Caco-2 (cell line): Measurements from ENCODE around the gene ANK3. TPM values are rescaled to one million over a fixed set of nuclear protein-coding genes. Genes with fewer than 3 reads are reported as not detected.

Source experiments
- BruUV-seq: library from RNA; stranded (reverse); fragments of 400-500 nt; replicated peaks from 2 replicates; lab custom pipeline; 2021; lab: Mats Ljungman, UMichigan
- CTCF ChIA-PET: fragments of 300-600 bp; sonication (Branson Sonifier 250); formaldehyde crosslinking; loops from one replicate; lab custom pipeline; 2022; ENCODE audit warnings: antibody characterized with exemption; lab: Charles Lee
- POLR2A ChIA-PET: fragments of 300-600 bp; sonication (Branson Sonifier 250); formaldehyde crosslinking; loops from one replicate; lab custom pipeline; 2022; ENCODE audit warnings: antibody characterized with exemption; lab: Charles Lee
- DNase-seq, 2 experiments: peaks; one replicate each; pipeline versions ENCODE4 v3.0.0 to v3.0.0-alpha.2; 2020 to 2022
- H3K27me3 ChIP-seq: replicated peaks from 2 replicates; pipeline ENCODE4 v1.6.0; 2011; ENCODE audit warnings: low read length; ENCODE audit not compliant: control insufficient read depth, insufficient read depth
- H3K36me3 ChIP-seq: 2 replicates; pipeline ENCODE4 v1.5.1; 2011; ENCODE audit warnings: low read length; ENCODE audit not compliant: control insufficient read depth, insufficient read depth
- H3K4me1 ChIP-seq: fragments of 250-450 bp; sonication (Bioruptor Pico); 2 replicates; pipeline ENCODE4 v1.5.1; 2020; ENCODE audit warnings: mild to moderate bottlenecking
- H3K4me3 ChIP-seq: 2 replicates; pipeline ENCODE4 v1.5.1; 2011; ENCODE audit warnings: low read depth, mild to moderate bottlenecking, control low read depth, low read length
- H3K9me3 ChIP-seq: fragments of 250-450 bp; sonication (Bioruptor Pico); 2 replicates; pipeline ENCODE4 v1.5.1; 2020; ENCODE audit warnings: mild to moderate bottlenecking, moderate library complexity
- H3K27ac Mint-ChIP-seq: one replicate; pipeline ENCODE4 v1.8.0; 2022; ENCODE audit warnings: mixed read lengths; ENCODE audit not compliant: unreplicated experiment
- H3K27me3 Mint-ChIP-seq: one replicate; pipeline ENCODE4 v1.8.0; 2022; ENCODE audit warnings: mixed read lengths; ENCODE audit not compliant: insufficient read depth, unreplicated experiment
- H3K36me3 Mint-ChIP-seq: one replicate; pipeline ENCODE4 v1.8.0; 2022; ENCODE audit warnings: mild to moderate bottlenecking, mixed read lengths; ENCODE audit not compliant: insufficient read depth, unreplicated experiment
- H3K4me1 Mint-ChIP-seq: one replicate; pipeline ENCODE4 v1.8.0; 2022; ENCODE audit warnings: low read depth, mixed read lengths; ENCODE audit not compliant: unreplicated experiment
- H3K4me3 Mint-ChIP-seq: one replicate; pipeline ENCODE4 v1.8.0; 2022; ENCODE audit warnings: mild to moderate bottlenecking, moderate library complexity, mixed read lengths; ENCODE audit not compliant: unreplicated experiment
- H3K9me3 Mint-ChIP-seq: one replicate; pipeline ENCODE4 v1.8.0; 2022; ENCODE audit warnings: mixed read lengths; ENCODE audit not compliant: unreplicated experiment
- intact Hi-C: fragments of 100-400 bp; cut with micrococcal nuclease; formaldehyde crosslinking; loops from one replicate; pipeline ENCODE4 v1.10.0; 2022; ENCODE audit not compliant: unreplicated experiment
- total RNA-seq: library from RNA; stranded (reverse); gene quantifications from 2 replicates; pipeline ENCODE4 v1.2.3, GENCODE V29; 2022
- TF ChIP-seq, protein P1 (sequence below), 2 experiments: fragments of 200-600 bp in 1 of 2; IDR thresholded peaks; 1 replicate in 1 of 2; 2 replicates in 1 of 2; pipeline versions ENCODE4 v1.5.1 to v1.8.0; 2011 to 2022; ENCODE audit warnings: antibody characterized with exemption in 1 of 2, control low read depth in 1 of 2, inconsistent platforms in 1 of 2, low read depth in 1 of 2, low read length in 1 of 2, mild to moderate bottlenecking in 1 of 2, moderate library complexity in 1 of 2; ENCODE audit not compliant: insufficient read depth in 1 of 2, severe bottlenecking in 1 of 2, unreplicated experiment in 1 of 2

ANK3 gene
- total RNA-seq, 1 experiment from 2014 or later, result 46.7 TPM

DNA sequence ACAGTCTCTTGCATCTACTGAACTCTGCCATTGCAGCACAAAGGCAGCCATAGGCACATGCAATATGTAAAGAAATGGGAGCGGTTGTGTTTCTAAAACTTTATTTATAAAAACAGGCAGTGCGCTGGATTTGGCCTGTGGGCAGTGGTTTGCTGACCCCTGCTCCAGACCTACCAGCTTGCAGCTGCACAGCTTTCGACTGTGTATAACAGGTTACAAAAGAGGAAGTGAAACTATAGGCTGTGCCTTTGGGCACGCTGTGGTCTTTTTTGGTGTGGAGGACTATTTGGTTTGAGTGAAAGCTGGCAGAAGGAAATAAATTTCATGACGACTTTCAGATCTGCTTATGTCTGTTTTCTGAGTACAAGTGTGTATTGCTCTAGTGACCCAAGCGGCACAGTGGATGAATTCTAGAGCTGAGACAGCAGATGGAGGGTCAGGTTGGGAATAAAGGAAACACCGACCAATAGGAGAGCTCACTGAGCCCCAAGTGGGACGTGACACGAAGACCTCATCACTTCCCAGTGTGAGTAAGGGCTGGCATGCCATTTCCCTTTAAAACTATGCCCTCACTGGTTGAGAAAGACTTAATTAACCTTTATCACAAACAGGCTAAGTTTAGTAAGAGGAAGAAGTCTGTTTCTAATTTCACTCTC, 152.7 kb downstream of the ANK3 start:
- TF ChIP-seq, protein P1, sequence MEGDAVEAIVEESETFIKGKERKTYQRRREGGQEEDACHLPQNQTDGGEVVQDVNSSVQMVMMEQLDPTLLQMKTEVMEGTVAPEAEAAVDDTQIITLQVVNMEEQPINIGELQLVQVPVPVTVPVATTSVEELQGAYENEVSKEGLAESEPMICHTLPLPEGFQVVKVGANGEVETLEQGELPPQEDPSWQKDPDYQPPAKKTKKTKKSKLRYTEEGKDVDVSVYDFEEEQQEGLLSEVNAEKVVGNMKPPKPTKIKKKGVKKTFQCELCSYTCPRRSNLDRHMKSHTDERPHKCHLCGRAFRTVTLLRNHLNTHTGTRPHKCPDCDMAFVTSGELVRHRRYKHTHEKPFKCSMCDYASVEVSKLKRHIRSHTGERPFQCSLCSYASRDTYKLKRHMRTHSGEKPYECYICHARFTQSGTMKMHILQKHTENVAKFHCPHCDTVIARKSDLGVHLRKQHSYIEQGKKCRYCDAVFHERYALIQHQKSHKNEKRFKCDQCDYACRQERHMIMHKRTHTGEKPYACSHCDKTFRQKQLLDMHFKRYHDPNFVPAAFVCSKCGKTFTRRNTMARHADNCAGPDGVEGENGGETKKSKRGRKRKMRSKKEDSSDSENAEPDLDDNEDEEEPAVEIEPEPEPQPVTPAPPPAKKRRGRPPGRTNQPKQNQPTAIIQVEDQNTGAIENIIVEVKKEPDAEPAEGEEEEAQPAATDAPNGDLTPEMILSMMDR (IDR thresholded peaks at IDR 0.05; ENCODE audit: insufficient read depth in 1 of 2, low read depth in 1 of 2, low read length in 1 of 2, severe bottlenecking in 1 of 2, unreplicated experiment in 1 of 2), result no peak
- Mint-ChIP-seq H3K9me3 (no peaks in the 10 kb centered on the region), H3K4me3 (no peak overlapping the region), H3K27me3 (no peaks in the 10 kb centered on the region), H3K4me1 (peaks cover 23% of the 10 kb centered on the region), H3K27ac (no peak overlapping the region), H3K36me3 (no peaks in the 10 kb centered on the region)
- Histone ChIP-seq H3K4me3 (no peak overlapping the region), H3K36me3 (no peaks in the 10 kb centered on the region), H3K9me3 (no peaks in the 10 kb centered on the region), H3K27me3 (no peaks in the 10 kb centered on the region), H3K4me1 (no peaks in the 10 kb centered on the region; the same call in 1 of the 2 replicates)
- intact Hi-C loops, result loop anchor here (5.0 to 10.0 kb wide), 3 partner anchors 45 to 538 kb away; partner anchors contain the start of gene CDK1
- POLR2A ChIA-PET, result no interaction called here
- no peak for DNase-seq
- BruUV-seq, result no TSS peak
- CTCF ChIA-PET, result no interaction called here

DNA sequence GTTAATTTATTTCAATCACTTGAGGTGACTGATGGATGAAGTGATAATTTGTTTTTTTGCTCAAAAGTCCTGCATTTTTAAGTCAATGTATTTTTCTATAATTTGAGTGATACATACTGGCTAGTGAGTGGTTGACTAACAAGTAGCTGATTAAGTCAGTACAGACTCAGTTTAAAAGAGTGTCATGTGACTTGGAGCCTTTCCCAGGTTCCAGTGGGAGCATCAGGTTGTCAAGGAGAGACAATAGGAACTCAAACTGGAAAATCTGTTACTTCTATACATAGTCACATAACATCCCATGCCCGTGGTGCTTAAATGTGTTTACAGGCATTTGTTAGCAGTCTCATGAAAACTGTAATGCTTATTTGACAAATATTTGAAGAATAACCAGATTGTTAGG, 154.7 kb downstream of the ANK3 start:
- no peaks in the 10 kb centered on the region for H3K27me3 Mint-ChIP-seq
- H3K9me3 ChIP-seq, result no peaks in the 10 kb centered on the region
- intact Hi-C loops, result loop anchor here (5.0 to 10.0 kb wide), 3 partner anchors 47 to 540 kb away; partner anchors contain the start of gene CDK1
- no peak overlapping the region for H3K27ac Mint-ChIP-seq
- H3K4me1 Mint-ChIP-seq, result peaks cover 23% of the 10 kb centered on the region
- no peaks in the 10 kb centered on the region for H3K36me3 ChIP-seq
- no peaks in the 10 kb centered on the region for H3K27me3 ChIP-seq
- no peaks in the 10 kb centered on the region; the same call in 1 of the 2 replicates for H3K4me1 ChIP-seq
- H3K36me3 Mint-ChIP-seq, result no peaks in the 10 kb centered on the region
- no peak overlapping the region for H3K4me3 ChIP-seq
- no peaks in the 10 kb centered on the region for H3K9me3 Mint-ChIP-seq
- DNase-seq, result no peak
- H3K4me3 Mint-ChIP-seq, result no peak overlapping the region
- no TSS peak for BruUV-seq
- TF ChIP-seq, protein P1 (IDR thresholded peaks at IDR 0.05; ENCODE audit: insufficient read depth in 1 of 2, low read depth in 1 of 2, low read length in 1 of 2, severe bottlenecking in 1 of 2, unreplicated experiment in 1 of 2), result no peak
- CTCF ChIA-PET, result no interaction called here
- POLR2A ChIA-PET, result no interaction called here

DNA sequence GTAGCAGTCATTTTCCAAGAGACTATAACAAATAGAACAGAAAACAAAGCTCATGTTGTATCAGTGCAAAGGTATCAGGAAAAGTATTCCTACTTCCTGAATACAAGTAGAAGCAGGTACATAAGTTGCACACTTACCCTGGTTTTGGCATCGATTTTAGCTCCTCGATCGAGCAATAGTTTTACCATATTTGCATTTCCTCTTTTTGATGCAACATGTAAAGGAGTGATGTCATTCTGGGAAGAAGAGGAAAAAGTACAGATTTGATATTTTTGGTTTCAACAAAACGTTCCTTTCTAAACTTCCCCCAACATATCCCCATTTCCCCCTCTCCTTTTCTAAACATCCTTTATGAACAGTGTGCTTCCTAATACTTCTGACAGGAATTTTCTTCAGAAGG, 155.1 kb downstream of the ANK3 start:
- Mint-ChIP-seq H3K9me3 (no peaks in the 10 kb centered on the region), H3K36me3 (no peaks in the 10 kb centered on the region), H3K4me1 (peaks cover 23% of the 10 kb centered on the region), H3K27me3 (no peaks in the 10 kb centered on the region), H3K4me3 (no peak overlapping the region), H3K27ac (no peak overlapping the region)
- no peaks in the 10 kb centered on the region; the same call in 1 of the 2 replicates for H3K4me1 ChIP-seq
- POLR2A ChIA-PET, result interaction anchor here (0.6 kb wide), 1 partner anchor 1117 kb away, joined by 3 read pairs; no protein-coding TSS in a partner anchor
- no peak overlapping the region for H3K4me3 ChIP-seq
- H3K27me3 ChIP-seq, result no peaks in the 10 kb centered on the region
- no peaks in the 10 kb centered on the region for H3K36me3 ChIP-seq
- H3K9me3 ChIP-seq, result no peaks in the 10 kb centered on the region
- CTCF ChIA-PET, result no interaction called here
- TF ChIP-seq, protein P1 (IDR thresholded peaks at IDR 0.05; ENCODE audit: insufficient read depth in 1 of 2, low read depth in 1 of 2, low read length in 1 of 2, severe bottlenecking in 1 of 2, unreplicated experiment in 1 of 2), result no peak
- no TSS peak for BruUV-seq
- intact Hi-C loops, result loop anchor here (10.0 kb wide), 1 partner anchor 540 kb away; the partner anchor contains the start of gene CDK1
- DNase-seq, result no peak
